H1 (cell line): ENCODE results near the gene EMP2. TPM values are rescaled to one million over a fixed set of nuclear protein-coding genes. Genes with fewer than 3 reads are reported as not detected.

Experiments used
- CBX5 ChIP-seq: fragments of 300-800, 300-1000 bp; sonication (generic); IDR thresholded peaks from 2 replicates; pipeline ENCODE4 v1.7.1; 2016; ENCODE audit warnings: antibody characterized with exemption, low read length, low read depth
- CHD1 ChIP-seq: IDR thresholded peaks from 2 replicates; pipeline ENCODE4 v1.6.1; 2012; ENCODE audit warnings: low read depth, low read length, improper control_type of control experiment
- EZH2 ChIP-seq: fragments of 200-600 bp; sonication (generic); IDR thresholded peaks from 2 replicates; pipeline ENCODE4 v1.7.1; 2012; ENCODE audit warnings: low read depth, mild to moderate bottlenecking, moderate library complexity, low read length, inconsistent platforms; ENCODE audit not compliant: severe bottlenecking
- KDM1A ChIP-seq: fragments of 200-600, 300-600 bp; sonication (generic); IDR thresholded peaks from 2 replicates; pipeline ENCODE4 v1.7.1; 2016; ENCODE audit warnings: mild to moderate bottlenecking, low read length, borderline replicate concordance
- SRF ChIP-seq: IDR thresholded peaks from 2 replicates; pipeline ENCODE4 v1.6.1; 2011; ENCODE audit warnings: mild to moderate bottlenecking, low read depth, low read length, moderate library complexity
- SUZ12 ChIP-seq: fragments of 200-600 bp; sonication (generic); IDR thresholded peaks from 2 replicates; pipeline ENCODE4 v1.6.1; 2012; ENCODE audit warnings: mild to moderate bottlenecking, inconsistent platforms, low read length, moderate library complexity, mixed read lengths
- TAF1 ChIP-seq: IDR thresholded peaks from 2 replicates; pipeline ENCODE4 v1.6.1; 2011; ENCODE audit warnings: mild to moderate bottlenecking, low read depth, low read length
- TEAD4 ChIP-seq: IDR thresholded peaks from 2 replicates; pipeline ENCODE4 v1.6.1; 2012; ENCODE audit warnings: low read depth, low read length, inconsistent platforms, mixed read lengths
- polyA plus RNA-seq, 7 experiments: library from polyadenylated mRNA; depleted of rRNA in 3 of 7; stranded (reverse) in 5 of 7; unstranded in 2 of 7; fragments of >200 nt in 5 of 7; fragments of 200-250 nt in 2 of 7; gene quantifications; 1 replicate in 5 of 7; 2 replicates in 1 of 7; 4 replicates in 1 of 7; pipeline versions ENCODE4 v1.2.1 to v1.2.3, GENCODE V29; 2011 to 2013; ENCODE audit warnings: missing spikeins in 2 of 7, mixed read lengths in 2 of 7
- total RNA-seq: library from RNA; stranded (reverse); fragmentation: NEBNext Ultra II Directional; extraction: Animal tissue kit (Norgen Biotek cat#: 25700); gene quantifications from 2 replicates; pipeline ENCODE4 v1.2.1, GENCODE V29; 2021
- TF ChIP-seq, protein P1 (sequence below): fragments of 300-600 bp; sonication (generic); IDR thresholded peaks from 2 replicates; pipeline ENCODE4 v1.7.1; 2012; ENCODE audit warnings: low read length, moderate library complexity, mild to moderate bottlenecking, inconsistent platforms; ENCODE audit not compliant: insufficient replicate concordance
- TF ChIP-seq, protein P2 (sequence below): IDR thresholded peaks from 2 replicates; pipeline ENCODE4 v1.6.1; 2011; ENCODE audit warnings: low read depth, mild to moderate bottlenecking, low read length; ENCODE audit not compliant: insufficient read depth

Gene EMP2
- total and polyA plus RNA-seq, 2 of the 8 experiments (the other 6 are each of a cell fraction or from before 2014, with no cell fraction given) = 22.6 to 23.3 TPM

DNA sequence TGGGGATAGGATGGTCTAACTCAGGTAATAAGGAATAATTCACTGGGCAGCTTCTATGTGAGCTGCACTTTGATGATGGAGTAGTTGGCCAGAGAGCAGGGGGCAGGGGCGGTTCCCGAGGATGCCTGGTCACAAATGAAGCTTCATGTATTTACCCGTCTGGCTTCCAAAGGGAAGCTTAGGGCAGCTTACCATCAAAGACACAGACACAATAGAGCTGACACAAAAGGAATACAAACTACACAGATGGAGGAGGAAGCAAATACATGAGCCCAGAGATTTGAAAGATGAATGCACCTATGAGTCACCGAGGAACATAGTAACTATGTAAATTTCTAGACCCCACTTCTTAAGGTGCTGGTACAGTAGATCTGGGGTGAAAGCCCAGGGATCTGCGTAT lies 8.7 kb upstream of the EMP2 start (continued):
- TF ChIP-seq, protein P1, sequence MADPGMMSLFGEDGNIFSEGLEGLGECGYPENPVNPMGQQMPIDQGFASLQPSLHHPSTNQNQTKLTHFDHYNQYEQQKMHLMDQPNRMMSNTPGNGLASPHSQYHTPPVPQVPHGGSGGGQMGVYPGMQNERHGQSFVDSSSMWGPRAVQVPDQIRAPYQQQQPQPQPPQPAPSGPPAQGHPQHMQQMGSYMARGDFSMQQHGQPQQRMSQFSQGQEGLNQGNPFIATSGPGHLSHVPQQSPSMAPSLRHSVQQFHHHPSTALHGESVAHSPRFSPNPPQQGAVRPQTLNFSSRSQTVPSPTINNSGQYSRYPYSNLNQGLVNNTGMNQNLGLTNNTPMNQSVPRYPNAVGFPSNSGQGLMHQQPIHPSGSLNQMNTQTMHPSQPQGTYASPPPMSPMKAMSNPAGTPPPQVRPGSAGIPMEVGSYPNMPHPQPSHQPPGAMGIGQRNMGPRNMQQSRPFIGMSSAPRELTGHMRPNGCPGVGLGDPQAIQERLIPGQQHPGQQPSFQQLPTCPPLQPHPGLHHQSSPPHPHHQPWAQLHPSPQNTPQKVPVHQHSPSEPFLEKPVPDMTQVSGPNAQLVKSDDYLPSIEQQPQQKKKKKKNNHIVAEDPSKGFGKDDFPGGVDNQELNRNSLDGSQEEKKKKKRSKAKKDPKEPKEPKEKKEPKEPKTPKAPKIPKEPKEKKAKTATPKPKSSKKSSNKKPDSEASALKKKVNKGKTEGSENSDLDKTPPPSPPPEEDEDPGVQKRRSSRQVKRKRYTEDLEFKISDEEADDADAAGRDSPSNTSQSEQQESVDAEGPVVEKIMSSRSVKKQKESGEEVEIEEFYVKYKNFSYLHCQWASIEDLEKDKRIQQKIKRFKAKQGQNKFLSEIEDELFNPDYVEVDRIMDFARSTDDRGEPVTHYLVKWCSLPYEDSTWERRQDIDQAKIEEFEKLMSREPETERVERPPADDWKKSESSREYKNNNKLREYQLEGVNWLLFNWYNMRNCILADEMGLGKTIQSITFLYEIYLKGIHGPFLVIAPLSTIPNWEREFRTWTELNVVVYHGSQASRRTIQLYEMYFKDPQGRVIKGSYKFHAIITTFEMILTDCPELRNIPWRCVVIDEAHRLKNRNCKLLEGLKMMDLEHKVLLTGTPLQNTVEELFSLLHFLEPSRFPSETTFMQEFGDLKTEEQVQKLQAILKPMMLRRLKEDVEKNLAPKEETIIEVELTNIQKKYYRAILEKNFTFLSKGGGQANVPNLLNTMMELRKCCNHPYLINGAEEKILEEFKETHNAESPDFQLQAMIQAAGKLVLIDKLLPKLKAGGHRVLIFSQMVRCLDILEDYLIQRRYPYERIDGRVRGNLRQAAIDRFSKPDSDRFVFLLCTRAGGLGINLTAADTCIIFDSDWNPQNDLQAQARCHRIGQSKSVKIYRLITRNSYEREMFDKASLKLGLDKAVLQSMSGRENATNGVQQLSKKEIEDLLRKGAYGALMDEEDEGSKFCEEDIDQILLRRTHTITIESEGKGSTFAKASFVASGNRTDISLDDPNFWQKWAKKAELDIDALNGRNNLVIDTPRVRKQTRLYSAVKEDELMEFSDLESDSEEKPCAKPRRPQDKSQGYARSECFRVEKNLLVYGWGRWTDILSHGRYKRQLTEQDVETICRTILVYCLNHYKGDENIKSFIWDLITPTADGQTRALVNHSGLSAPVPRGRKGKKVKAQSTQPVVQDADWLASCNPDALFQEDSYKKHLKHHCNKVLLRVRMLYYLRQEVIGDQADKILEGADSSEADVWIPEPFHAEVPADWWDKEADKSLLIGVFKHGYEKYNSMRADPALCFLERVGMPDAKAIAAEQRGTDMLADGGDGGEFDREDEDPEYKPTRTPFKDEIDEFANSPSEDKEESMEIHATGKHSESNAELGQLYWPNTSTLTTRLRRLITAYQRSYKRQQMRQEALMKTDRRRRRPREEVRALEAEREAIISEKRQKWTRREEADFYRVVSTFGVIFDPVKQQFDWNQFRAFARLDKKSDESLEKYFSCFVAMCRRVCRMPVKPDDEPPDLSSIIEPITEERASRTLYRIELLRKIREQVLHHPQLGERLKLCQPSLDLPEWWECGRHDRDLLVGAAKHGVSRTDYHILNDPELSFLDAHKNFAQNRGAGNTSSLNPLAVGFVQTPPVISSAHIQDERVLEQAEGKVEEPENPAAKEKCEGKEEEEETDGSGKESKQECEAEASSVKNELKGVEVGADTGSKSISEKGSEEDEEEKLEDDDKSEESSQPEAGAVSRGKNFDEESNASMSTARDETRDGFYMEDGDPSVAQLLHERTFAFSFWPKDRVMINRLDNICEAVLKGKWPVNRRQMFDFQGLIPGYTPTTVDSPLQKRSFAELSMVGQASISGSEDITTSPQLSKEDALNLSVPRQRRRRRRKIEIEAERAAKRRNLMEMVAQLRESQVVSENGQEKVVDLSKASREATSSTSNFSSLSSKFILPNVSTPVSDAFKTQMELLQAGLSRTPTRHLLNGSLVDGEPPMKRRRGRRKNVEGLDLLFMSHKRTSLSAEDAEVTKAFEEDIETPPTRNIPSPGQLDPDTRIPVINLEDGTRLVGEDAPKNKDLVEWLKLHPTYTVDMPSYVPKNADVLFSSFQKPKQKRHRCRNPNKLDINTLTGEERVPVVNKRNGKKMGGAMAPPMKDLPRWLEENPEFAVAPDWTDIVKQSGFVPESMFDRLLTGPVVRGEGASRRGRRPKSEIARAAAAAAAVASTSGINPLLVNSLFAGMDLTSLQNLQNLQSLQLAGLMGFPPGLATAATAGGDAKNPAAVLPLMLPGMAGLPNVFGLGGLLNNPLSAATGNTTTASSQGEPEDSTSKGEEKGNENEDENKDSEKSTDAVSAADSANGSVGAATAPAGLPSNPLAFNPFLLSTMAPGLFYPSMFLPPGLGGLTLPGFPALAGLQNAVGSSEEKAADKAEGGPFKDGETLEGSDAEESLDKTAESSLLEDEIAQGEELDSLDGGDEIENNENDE = no peak
- TF ChIP-seq KDM1A (no peak), EZH2 (no peak), TEAD4 (no peak), CBX5 (no peak), CHD1 (no peak), SUZ12 (no peak), SRF (no peak), TAF1 (no peak)
- TF ChIP-seq, protein P2, sequence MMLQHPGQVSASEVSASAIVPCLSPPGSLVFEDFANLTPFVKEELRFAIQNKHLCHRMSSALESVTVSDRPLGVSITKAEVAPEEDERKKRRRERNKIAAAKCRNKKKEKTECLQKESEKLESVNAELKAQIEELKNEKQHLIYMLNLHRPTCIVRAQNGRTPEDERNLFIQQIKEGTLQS = no peak
